Cardiac fibroblast (primary cell): ENCODE results near the gene ALX3.

ENCODE experiments used
- DNase-seq, 2 donors: peaks; one replicate each; pipeline versions ENCODE4 v3.0.0 to v3.0.0-alpha.2; 2010; ENCODE audit warnings: low read depth in 2 of 2
- H3K4me3 ChIP-seq, 2 donors: replicated peaks in 1 of 2; 1 replicate in 1 of 2; 2 replicates in 1 of 2; pipeline ENCODE4 v1.5.1; 2011; ENCODE audit warnings: low read depth in 2 of 2, low read length in 2 of 2, mild to moderate bottlenecking in 2 of 2, moderate library complexity in 1 of 2
- CTCF ChIP-seq: IDR thresholded peaks from one replicate; pipeline ENCODE4 v1.5.1; 2011; ENCODE audit warnings: low read depth, mild to moderate bottlenecking, low read length, inconsistent platforms

ALX3 gene

GRCh38 chr1:110047463-110047862 is 23.0 kb downstream of the ALX3 start:
- no peak for DNase-seq
- H3K4me3 ChIP-seq = no peak overlapping the region
- no peak for TF ChIP-seq CTCF

- no peak for DNase-seq
- no peak for TF ChIP-seq CTCF
- H3K4me3 ChIP-seq = no peak overlapping the region
Measured at GRCh38 chr1:110043016-110043415, 27.5 kb downstream of the ALX3 start.

GRCh38 chr1:110040548-110040947 is 29.9 kb downstream of the ALX3 start:
- no peak for DNase-seq
- H3K4me3 ChIP-seq = no peak overlapping the region

GRCh38 chr1:110039641-110040040 is 30.8 kb downstream of the ALX3 start:
- DNase-seq = no peak
- no peak for TF ChIP-seq CTCF
- no peak overlapping the region for H3K4me3 ChIP-seq

More at GRCh38 chr1:110040548-110040947, 29.9 kb downstream of the ALX3 start:
- no peak for TF ChIP-seq CTCF

- no peak for TF ChIP-seq CTCF
- no peak for DNase-seq
- H3K4me3 ChIP-seq = no peak overlapping the region
Measured at GRCh38 chr1:110038271-110038670, 32.2 kb downstream of the ALX3 start.

GRCh38 chr1:110035236-110035752 is 35.2 kb downstream of the ALX3 start:
- peak; percentile 28 to 45 for DNase-seq
- TF ChIP-seq CTCF = no peak
- H3K4me3 ChIP-seq = peak overlapping the region; percentile 80 to 82
